HepG2 (cell line): ENCODE measurements around the gene CATSPERD. TPM values are rescaled to one million over a fixed set of nuclear protein-coding genes. Genes with fewer than 3 reads are reported as not detected.

Experiments used
- CENPT ChIP-seq: sonication (generic); formaldehyde crosslinking; IDR thresholded peaks from 2 replicates; pipeline ENCODE4 v1.8.0; 2022; ENCODE audit warnings: low read depth, mild to moderate bottlenecking, moderate library complexity, missing genetic modification reagents
- FOSL1 ChIP-seq: sonication (generic); formaldehyde crosslinking; IDR thresholded peaks from 2 replicates; pipeline ENCODE4 v1.9.0; 2021; ENCODE audit warnings: missing genetic modification reagents, borderline replicate concordance
- GTF3A ChIP-seq: sonication (generic); formaldehyde crosslinking; conservative IDR thresholded peaks from 2 replicates; pipeline ENCODE4 v1.4.0; 2020; ENCODE audit warnings: mild to moderate bottlenecking, missing genetic modification reagents
- KLF6 ChIP-seq: IDR thresholded peaks from 2 replicates; pipeline ENCODE4 v1.8.0; 2016; ENCODE audit warnings: missing biosample characterization, missing genetic modification reagents
- MYPOP ChIP-seq: sonication (generic); formaldehyde crosslinking; IDR thresholded peaks from 2 replicates; pipeline ENCODE4 v1.8.1; 2023; ENCODE audit warnings: mild to moderate bottlenecking, moderate library complexity, missing genetic modification reagents
- POLR2AphosphoS2 ChIP-seq: IDR thresholded peaks from 2 replicates; pipeline ENCODE4 v1.6.1; 2011; ENCODE audit warnings: low read depth, low read length, improper control_type of control experiment
- ZFAT ChIP-seq: sonication (generic); formaldehyde crosslinking; conservative IDR thresholded peaks from 2 replicates; pipeline ENCODE4 v1.8.1; 2023; ENCODE audit warnings: missing genetic modification reagents, inconsistent platforms
- ZHX2 ChIP-seq, 2 experiments: sonication (generic) in 1 of 2; formaldehyde crosslinking in 1 of 2; IDR thresholded peaks; 2 replicates each; pipeline versions ENCODE4 v1.6.1 to v1.9.0; 2014 to 2022; ENCODE audit warnings: antibody characterized with exemption in 1 of 2, borderline replicate concordance in 1 of 2, inconsistent platforms in 1 of 2, low read depth in 1 of 2, missing genetic modification reagents in 1 of 2
- ZKSCAN1 ChIP-seq: fragments of 150-350 bp; IDR thresholded peaks from 2 replicates; pipeline ENCODE4 v1.6.1; 2014; ENCODE audit warnings: low read length
- ZNF230 ChIP-seq: sonication (generic); formaldehyde crosslinking; IDR thresholded peaks from 2 replicates; pipeline ENCODE4 v1.4.0; 2020; ENCODE audit warnings: mild to moderate bottlenecking, missing genetic modification reagents
- ZNF740 ChIP-seq: sonication (generic); formaldehyde crosslinking; IDR thresholded peaks from 2 replicates; pipeline ENCODE4 v1.4.0; 2020; ENCODE audit warnings: missing genetic modification reagents
- polyA plus RNA-seq, 8 experiments: library from polyadenylated mRNA; depleted of rRNA in 3 of 8; stranded (reverse) in 7 of 8; unstranded in 1 of 8; fragments of >200 nt; fragmentation: Illumina TruSeq in 4 of 8; extraction: Trizol in 4 of 8; gene quantifications; 2 replicates each; pipeline versions ENCODE4 v1.2.1 to v1.2.3, GENCODE V29; 2011 to 2016; ENCODE audit warnings: low read depth in 4 of 8, missing spikeins in 1 of 8, mixed read lengths in 1 of 8; ENCODE audit not compliant: insufficient read depth in 1 of 8
- total RNA-seq, 5 experiments: library from RNA; depleted of rRNA; stranded (reverse); fragments of >200 nt; fragmentation: Illumina TruSeq; extraction: Trizol; gene quantifications; 2 replicates each; pipeline ENCODE4 v1.2.3, GENCODE V29; 2016; ENCODE audit warnings: low read depth in 1 of 5
- TF ChIP-seq, protein P1 (sequence below): sonication (generic); formaldehyde crosslinking; IDR thresholded peaks from 2 replicates; pipeline ENCODE4 v1.4.0; 2020; ENCODE audit warnings: missing genetic modification reagents, borderline replicate concordance
- TF ChIP-seq, protein P2 (sequence below), 2 experiments: sonication (generic) in 1 of 2; formaldehyde crosslinking in 1 of 2; IDR thresholded peaks; 2 replicates each; pipeline versions ENCODE4 v1.5.1 to v1.6.1; 2011 to 2020; ENCODE audit warnings: borderline replicate concordance in 1 of 2, low read depth in 1 of 2, low read length in 1 of 2, mild to moderate bottlenecking in 1 of 2, missing genetic modification reagents in 1 of 2, moderate library complexity in 1 of 2

CATSPERD gene
- total and polyA plus RNA-seq, 2 of the 13 experiments (the other 11 are each of a cell fraction or from before 2014, with no cell fraction given) = 0.04 TPM; not detected in 1

DNA sequence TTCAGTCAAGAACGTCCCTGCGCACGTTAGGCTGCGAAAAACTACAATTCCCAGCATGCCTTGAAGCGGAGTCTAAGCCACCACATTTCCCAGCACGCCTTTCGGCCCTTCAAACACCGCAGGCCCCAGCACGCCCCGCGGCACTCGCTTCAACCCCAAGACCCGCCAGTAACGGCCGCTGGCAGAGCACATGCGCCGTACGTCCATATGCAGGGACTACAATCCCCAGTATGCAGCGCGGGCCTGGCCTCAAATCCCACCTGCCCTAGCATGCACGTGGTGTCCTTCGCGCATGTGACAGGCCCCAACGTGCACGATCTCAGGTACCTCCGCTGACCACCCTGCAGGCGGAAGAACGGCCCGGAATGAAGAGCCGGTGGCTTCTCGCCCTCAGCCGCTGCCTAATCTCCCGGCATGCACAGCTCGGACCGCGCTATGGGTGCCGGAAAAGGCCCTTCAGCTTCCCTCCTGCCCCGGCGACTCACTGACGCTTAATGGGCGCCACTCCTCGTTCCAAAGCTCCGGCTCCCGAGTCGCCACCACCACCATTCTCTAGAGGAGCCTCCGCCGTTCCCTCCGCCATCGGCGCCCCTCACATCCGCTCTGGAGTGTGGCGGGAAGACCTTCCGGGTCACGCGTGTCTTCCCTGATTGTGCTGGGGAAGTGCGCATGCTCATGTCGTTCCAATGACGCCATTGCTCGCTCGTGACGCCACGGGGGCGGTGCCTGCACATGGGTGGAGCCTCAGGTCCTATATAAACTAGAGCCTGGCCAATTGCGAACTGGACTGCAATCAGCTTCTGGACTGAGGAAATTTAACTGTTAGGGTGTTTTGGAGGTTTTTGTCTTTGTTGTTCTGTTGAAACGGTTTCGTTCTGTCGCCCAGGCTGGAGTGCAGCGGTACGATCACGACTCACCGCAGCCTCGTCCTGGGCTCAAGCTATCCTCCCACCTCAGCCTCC is 70.4 kb downstream of the CATSPERD start, which contains the start of gene DUS3L (continued):
- TF ChIP-seq ZHX2 (IDR thresholded peaks at IDR 0.05; ENCODE audit: low read depth) (peak; percentile 97), ZHX2 (CRISPR knock-in tag; IDR thresholded peaks at IDR 0.05; ENCODE audit: borderline replicate concordance) (no peak), ZKSCAN1 (no peak), POLR2AphosphoS2 (no peak), ZNF740 (CRISPR knock-in tag) (no peak), MYPOP (0 out of 2 replicates have a peak, but pooled peaks have one; percentile 56), ZNF230 (peak; percentile 87), CENPT (CRISPR knock-in tag) (no peak), FOSL1 (CRISPR knock-in tag) (no peak), KLF6 (CRISPR knock-in tag) (peak; percentile 73), GTF3A (CRISPR knock-in tag) (peak; percentile 73; the same call in 1 of the 2 replicates), ZFAT (no peak)
- TF ChIP-seq, protein P1, sequence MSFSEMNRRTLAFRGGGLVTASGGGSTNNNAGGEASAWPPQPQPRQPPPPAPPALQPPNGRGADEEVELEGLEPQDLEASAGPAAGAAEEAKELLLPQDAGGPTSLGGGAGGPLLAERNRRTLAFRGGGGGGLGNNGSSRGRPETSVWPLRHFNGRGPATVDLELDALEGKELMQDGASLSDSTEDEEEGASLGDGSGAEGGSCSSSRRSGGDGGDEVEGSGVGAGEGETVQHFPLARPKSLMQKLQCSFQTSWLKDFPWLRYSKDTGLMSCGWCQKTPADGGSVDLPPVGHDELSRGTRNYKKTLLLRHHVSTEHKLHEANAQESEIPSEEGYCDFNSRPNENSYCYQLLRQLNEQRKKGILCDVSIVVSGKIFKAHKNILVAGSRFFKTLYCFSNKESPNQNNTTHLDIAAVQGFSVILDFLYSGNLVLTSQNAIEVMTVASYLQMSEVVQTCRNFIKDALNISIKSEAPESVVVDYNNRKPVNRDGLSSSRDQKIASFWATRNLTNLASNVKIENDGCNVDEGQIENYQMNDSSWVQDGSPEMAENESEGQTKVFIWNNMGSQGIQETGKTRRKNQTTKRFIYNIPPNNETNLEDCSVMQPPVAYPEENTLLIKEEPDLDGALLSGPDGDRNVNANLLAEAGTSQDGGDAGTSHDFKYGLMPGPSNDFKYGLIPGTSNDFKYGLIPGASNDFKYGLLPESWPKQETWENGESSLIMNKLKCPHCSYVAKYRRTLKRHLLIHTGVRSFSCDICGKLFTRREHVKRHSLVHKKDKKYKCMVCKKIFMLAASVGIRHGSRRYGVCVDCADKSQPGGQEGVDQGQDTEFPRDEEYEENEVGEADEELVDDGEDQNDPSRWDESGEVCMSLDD (CRISPR knock-in tag) = no peak
- TF ChIP-seq, protein P2, sequence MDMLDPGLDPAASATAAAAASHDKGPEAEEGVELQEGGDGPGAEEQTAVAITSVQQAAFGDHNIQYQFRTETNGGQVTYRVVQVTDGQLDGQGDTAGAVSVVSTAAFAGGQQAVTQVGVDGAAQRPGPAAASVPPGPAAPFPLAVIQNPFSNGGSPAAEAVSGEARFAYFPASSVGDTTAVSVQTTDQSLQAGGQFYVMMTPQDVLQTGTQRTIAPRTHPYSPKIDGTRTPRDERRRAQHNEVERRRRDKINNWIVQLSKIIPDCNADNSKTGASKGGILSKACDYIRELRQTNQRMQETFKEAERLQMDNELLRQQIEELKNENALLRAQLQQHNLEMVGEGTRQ (IDR thresholded peaks at IDR 0.05; ENCODE audit: low read depth, low read length) = peak; percentile 93
- TF ChIP-seq, protein P2 (CRISPR knock-in tag; IDR thresholded peaks at IDR 0.05; ENCODE audit: borderline replicate concordance) = peak; percentile 94
